ENCODE measurements around the gene FRMD1.

The FRMD1 gene

DNA sequence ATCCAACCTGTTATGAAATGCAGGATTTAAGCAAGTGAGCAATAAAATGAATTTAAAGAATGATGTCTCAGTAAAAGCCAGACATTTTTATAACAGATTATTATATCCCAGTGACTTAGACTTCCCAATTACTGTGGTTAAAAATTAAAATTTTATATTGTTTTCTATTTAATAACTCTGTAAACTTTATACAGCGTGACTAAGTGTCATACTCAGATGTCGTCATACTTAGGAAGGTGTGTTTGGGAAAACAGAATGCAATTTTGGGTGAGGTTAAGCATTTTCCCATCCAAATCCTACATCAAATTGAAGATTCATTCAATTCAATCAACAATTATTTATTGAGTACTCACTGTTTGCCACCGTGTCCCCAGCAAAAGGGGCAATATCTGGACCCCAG is 31.4 kb upstream of the FRMD1 start:
- DNase-seq: no peak

DNA sequence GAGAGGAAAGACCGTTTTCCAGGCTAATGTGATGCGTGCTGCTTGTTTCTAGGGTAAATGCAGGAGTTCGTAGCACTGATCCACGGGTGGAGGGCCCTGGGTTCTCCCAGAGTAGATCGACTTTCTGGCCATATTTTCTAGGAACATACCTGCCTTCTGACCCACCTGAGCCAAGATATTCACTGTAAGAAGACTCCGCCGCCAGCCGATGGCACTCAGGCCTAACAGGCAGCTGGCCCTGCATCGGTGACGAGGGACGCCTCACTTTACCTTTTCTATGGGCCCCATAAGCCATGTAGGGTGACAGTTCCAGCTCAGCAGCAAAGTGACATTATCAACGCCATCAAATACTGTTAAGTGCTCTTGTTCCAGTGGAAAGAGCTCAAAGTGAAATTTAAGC is 30.2 kb upstream of the FRMD1 start:
- DNase-seq: no peak

DNA sequence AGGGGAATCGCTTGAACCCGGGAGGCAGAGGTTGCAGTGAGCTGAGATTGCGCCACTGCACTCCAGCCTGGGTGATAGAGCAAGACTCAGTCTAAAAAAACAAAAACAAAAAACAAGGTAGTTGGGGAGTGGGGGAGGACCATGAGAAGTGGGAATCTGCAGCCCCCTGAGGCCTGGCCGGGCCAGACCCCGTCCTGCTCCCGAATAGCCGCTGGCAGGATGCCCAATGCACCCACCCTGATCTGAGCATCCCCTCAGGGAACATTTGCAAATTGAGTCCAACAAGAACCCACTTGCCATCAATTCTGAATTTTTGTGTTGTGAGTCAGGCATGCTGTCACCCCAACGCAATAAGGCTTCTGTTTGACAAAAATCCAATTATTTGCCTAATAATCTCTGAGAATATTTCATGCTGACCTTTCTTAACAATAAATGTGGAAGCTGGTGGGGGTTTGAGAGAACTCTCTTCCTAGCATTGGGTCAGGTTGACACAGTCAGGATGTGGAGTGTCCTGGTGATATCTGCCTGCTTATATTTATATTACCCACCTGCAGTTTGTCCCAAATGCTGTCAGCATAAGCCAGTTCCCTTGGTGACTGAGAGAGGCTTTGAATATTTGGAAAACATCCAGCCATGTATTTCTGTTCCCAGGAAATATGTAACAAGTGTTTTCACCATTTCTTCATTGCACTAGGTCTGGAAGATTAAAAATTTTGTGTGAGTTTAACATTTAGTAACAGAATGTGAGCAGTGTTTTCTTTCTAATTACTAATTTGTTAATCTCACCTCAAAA is 28.4 kb upstream of the FRMD1 start:
- DNase-seq: peak; percentile 13

DNA sequence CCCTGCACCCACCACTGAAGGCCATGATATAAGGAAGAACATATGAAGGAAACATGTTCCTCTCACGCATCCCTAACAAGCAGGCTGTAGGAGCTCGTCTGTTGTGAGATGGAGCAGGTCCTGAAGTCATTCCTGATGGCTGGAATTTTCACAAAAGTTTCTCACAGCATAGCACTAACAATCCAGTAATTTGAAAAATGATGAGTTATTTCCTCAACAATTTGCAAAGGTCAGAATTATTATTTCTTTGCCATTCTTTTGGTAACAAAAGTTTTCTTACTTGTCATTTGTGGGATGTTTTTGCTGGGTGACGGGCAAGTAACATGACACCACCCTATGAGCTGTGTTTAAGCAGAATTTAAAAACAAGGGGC is 27.6 kb upstream of the FRMD1 start:
- no peak for DNase-seq

DNA sequence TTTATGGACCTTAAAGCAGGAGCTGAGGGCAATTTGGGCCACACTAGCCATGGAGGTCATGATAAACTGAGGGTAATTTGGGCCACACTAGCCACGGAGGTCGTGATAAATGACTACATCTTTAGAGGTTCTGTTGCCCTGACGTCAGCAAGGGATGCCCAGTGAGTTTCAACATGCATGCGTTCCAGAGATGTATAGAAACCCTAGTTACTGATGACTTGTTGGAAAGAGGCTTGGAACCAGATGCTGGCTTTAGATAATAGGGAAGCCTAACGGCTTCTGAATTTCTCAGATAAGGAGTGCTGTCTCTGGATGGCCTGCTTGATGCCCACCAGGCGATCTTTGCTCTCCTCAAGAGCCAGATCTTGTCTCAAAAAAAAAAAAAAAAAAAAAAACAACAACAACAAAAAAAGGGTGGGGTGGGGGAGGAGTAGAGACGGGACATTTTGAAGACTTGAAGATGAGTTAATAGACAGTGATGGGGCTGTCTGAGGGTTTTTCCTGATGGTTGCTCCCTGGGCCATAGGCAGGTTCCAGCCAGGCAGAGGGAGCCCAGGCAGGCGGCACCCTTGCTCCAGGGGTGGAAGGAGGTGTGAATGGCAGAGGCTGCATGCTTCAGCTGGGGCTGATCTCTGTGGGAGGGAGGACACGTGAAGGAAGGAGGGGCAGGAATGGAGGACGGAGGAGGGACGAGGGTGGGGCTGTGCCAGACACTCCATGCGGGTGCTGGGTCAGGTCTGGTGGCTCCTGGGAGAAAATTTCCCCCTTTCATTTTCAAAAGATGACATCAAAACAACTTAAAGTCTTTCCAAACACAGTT is 27.0 kb upstream of the FRMD1 start:
- no peak for DNase-seq

DNA sequence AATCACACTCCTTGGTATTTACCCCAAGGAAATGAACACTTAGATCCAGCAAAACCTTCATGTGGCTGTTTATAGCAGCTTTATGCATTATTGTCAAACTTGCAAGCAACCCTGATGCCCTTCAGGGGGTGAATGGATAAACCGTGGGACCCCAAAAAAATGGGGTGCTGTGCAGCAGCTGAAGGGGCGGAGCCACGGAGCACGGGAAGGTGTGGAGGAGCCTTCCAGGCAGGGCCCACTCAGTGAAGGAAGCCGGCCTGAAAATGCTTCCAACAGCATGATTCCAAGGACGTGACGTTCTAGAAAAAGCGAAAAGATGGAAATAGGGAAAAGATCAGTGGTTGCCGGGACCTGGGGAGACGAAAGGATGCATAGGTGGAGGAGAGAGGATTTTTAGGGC is 25.6 kb upstream of the FRMD1 start:
- DNase-seq: no peak

DNA sequence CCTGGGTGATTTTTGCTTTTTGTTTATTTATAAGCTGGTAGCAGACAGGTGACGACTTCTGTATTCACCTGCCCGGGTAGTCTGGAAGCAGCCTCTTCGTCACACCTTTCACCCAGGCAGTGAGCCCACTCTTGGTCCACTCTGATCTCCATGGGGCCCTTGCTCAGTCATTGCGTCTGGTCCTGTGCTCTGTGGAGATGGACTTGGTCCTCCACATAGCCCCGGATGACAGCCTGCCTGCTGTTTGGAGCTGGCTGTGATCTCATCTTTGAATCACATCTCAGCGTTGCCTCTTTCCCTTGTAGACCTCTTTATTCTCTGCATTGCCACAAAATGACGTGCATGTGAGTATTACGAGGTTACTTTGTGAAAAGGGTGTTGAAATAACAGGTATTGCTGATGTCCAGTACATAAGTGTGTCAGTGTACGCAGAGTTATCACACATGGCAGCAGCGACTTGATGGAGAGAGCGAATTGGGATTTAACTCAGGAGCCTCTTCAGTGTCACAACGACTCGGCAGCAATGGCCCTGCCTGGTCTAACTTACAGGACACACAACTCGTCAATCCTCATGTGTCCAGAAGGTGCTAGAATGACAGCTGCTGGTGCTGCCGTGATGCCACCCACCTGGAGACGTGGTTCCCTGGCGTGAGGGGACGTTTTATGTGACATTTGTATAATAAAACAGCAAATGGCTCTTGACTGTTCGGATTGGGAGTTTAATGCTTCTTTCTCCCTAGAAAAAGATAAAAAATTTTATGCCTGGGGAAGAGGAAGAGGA is 24.2 kb upstream of the FRMD1 start:
- no peak for DNase-seq

DNA sequence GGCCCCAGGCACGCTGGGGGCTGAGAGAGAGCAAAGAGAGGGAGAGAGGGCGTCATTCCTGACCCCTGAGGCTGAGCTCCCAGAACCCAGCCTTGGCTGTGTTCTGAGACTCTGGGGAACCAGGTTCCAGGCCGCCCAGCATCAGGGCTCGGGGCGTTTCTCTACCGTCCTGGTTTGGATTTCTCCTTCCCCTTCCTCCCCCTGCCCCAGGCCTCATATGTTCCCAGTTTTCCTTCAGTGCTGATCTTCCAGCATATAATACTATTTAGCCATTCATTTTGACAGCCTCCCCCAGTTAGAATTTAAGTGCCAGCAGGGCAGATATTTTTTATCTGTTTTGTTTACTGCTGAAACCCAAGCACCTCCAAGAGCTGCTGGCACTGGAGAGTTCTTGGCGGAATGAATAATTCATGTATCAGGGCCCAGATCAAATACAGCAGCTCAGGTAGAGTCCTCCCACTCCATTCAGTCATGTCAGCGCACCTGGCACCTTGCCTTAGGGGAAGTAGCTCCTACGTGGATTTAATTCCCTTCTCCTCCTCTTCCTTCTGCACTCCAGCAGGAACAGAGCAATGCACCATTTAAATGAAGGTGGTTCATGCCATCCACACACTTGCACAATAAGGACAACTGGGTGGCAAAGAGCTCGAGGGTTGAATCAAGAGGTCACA is 23.4 kb upstream of the FRMD1 start:
- DNase-seq: peak; percentile 90

DNA sequence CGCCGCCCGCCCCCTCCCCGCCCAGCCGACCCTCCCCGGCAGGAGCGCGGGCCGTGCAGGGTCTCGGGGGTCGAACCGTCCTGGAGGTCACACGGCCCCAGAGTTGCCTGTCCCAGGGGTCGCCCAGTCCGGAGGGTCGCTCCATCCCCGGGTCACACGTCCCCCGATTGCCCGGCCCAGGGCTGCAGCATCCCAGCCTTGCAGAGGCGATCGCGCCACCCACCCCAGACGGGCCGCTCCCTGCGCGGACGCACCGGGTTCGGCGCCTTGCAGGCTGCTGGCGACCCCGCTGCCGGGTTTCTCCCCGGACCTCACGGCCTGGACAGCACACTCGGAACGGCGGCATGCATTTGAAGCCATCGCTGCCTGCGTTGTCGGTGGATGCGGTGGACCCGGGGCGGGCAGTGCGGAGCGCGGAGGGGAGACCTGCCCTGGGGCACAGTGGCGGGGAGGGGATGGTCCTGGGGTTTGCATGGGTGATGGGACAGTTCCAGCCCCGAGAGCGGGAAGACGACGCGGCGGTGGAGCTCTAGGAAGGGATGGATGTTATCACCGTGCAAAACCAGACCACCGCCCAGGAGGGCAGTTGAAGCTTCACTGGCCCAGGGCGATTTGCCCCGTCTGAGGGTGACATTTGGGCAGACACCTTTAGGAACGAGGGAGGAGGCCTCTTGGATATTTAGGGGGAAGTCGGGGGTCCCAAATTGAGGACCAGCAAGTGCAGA is 22.7 kb upstream of the FRMD1 start:
- DNase-seq: no peak

DNA sequence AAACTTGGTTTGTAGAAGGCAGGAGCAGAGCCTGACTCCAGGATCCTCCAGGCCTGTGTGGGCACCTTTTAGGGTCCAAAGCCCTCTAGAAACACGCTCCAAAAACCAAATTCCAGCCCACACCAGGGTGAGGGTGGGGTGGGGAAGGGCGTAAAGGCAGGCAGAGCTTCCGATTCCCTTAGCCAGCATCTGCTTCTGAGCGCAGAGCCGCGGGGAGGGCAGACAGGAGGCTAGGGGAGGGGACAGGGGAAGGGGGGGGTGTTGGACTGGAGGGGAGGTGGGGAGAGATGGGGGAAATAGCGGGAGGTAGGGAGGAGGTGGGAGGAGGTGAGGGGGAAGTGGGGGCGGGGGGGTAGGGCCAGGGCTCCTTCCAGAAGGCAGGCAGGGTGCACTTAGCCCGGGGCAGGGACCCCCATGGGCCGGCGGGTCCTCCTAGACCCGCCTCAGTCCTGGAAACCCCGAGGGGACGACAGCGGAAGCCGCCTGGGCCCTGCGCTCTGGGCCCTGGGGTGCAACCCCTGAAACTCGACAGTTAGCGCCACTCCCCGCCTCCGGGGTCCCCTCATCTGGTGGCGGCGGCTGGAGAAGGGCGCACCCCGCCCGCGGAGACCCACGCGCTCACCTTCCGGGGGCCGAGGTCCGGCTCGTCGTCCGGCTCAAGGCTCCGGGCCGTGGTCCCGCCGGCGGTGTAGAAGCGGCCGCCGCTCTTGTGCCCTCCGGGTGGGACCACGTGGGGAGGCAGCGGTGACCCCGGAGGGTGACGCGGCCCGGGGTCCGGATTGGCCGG is 22.0 kb upstream of the FRMD1 start:
- DNase-seq: no peak

DNA sequence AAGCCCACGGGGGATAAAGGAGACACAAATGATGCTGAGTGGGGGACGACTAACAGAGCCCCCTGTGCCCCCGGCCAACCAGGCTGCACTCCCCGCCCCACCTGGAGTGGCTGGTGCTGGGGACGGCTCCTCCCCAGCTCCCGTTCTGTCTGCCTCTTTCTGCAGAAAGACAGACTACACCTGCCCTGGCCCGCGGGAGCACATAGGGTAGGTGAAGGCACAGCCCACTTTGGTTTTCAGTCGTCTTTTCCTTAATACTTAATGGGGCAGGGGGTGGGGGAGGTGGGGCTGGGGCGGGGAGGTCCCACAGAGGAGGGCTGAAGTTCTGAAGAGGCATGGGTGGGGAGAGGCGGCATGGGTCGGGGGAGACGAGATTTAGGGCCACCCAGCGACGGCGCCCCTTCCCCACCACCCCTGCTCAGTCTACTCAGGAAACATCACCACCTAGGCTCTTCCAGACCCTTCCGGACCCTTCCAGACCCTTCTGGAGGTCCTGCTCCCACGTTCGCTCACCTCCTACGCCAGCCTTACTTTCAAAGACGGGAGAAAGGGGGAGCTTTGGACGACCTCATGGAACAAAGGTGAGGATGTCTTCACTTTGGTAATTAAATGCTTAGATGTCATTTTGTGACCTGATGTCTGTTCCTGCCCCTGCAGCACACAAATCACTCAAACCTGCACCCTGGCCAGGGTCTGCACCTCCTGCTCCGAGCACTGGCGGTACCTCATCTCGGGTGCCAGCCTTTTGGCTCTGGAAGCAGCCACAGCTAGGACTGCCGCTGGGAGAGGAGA is 21.2 kb upstream of the FRMD1 start:
- DNase-seq: no peak

DNA sequence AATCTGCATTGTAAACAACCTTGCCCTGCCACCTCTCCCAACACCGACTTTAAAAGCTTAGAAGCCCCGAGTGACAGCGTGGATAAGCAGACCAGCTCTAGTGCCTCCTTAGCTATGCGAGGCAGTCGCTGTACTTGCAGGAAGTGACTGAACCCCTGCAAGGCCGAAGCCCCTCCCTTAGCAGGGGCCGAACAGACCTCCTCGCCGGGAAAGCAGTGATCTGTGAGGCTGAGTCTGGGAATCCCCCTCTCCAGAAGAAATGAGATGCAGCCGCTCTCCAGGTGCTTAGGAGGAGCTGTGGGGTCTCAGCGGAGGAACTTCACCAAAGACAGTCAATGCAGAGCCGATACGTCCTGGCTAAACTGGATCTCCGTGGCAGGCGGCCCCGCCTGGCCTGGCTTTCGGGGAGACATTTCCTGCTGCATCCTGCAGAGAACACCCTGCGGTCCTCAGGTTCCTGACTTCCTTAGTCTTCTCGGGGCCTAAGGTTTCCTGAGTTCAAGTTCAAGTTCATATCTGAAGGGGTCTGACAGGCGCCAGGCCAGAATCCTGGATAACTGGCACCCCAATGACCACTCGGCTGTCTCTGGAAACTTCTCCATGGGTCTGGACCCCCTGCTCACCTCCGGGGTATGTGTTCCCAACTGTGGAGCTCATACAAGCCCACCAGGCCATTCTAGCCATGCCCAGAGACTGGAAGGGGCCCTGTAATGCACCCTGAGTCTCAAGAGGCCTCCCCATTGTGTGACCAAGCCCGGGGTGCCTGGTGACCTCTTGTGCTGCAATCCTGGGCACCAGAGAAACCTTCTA is 20.4 kb upstream of the FRMD1 start:
- no peak for DNase-seq

DNA sequence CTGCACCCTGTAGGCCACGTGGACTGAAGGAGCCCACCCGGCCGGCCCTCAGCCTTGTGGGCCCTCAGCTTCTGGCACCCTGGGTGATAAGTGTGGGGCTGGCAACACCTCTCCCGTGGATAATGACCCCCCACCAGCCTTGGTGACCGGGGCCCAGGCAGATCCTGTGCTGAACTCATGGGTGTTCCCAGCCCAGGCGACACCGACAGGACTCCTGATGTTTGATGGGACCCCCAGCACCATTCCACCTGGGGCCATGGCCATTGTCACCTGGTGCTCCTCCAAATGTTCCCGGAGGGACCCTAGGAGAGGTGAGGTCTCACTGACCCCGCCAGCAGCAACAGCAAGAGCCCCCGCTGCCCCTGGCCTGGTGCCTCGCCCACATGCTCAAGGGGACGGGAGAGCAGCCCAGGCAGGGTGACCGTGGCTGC is 19.4 kb upstream of the FRMD1 start:
- DNase-seq: no peak

DNA sequence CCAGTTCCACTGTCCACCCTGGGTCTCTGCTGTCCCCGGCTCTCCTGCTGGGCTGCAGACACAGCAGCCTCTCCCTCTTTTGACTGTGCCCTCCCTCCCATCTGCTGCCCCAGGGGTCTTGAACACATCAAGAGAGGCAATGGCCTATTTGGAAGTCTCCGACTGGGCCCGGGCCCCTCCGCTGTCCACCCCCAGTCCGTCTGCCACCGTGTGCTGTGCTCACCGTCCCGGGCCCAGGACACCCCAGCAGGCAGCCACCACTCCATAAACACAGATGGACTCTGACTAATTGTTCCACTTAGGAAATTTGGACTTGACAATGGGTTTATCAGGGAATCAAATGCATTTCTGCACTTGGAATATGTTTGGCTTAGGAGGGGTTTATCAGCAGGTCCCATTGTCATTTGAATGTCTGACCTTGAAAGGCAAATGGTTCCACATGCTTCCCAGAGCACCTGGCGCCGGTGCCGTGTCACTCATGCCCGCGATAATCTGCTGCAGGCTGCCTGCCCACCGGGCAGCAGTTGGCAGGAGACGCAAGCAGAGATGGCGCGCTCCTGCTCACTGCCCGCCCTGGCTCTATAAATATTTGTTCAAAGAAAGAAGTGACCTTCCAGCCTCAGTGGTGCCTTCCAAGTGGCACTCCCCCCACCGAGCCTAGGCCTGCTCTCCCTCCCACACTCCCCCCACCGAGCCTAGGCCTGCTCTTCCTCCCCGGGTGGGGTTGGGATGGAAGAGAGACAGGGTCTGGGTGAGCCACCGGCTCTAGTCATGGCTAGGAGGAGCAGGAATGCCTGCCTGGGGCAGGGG is 18.8 kb upstream of the FRMD1 start:
- DNase-seq: no peak

DNA sequence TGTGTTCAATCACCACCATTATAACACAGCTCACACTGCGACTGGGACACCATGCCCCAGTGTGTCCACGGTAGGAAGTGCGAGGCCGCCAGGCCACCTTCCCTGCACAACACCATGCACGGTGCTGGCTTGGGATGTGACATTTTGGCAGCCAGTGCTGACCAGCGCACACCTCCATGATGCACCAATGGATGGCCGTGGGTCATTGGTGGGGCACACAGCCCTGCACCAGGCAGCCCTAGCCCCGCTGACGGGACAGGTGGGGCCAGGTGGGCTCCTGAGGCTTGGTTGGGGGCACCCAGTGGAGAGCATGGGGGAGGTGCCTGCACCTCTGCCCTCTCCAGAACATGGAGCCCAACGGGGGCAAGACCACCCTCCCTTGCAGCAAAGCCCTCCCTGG is 18.2 kb upstream of the FRMD1 start:
- DNase-seq: no peak

DNA sequence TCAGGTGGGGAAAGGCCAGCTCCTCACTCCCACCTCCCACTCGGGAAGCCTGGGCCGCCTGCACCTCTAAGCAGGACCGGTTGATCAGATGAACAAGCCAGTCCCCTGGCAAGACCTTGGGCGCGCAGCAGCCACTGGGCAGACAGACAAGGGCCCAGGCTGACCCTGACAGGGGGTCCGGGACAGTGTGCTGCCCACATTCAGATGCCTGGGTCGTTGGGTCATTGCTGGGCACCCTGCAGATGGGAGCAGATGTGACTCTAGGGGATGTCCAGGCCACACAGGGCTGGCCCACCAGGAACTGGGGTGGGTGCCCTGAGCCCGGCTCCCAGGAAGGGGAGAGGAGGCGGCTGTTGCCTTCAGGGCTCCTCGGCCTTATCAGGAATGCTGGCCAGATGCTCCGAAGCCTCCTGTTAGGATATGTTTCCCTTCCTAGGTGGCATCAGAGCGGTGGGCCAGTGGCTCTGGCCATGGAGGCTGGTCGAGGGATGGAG is 17.3 kb upstream of the FRMD1 start:
- DNase-seq: no peak

DNA sequence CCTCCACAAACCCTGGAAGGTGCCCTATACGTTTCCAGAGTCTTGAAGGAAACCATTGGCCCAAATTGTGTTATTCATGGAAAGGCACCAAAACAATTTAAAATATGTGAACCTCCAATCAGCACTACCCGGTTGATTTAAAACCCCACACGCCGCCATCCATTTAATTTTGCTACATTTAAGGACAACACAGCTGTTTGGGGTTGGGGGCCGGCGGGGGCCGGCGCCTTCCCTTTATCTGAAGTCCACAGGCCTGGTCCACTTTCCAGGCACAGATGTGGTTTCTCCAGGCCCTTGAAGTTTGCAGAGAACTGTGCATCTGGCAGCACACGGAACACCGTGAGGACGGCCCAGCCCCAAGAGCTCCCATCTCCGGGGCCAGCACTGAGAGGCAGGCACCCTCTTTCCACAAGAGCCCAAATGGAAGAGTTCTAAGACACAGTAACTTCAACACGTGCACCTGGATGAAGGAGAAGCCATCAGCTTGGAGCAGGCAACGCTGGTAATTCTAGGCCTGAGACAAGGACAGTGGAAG is 16.8 kb upstream of the FRMD1 start:
- DNase-seq: no peak

DNA sequence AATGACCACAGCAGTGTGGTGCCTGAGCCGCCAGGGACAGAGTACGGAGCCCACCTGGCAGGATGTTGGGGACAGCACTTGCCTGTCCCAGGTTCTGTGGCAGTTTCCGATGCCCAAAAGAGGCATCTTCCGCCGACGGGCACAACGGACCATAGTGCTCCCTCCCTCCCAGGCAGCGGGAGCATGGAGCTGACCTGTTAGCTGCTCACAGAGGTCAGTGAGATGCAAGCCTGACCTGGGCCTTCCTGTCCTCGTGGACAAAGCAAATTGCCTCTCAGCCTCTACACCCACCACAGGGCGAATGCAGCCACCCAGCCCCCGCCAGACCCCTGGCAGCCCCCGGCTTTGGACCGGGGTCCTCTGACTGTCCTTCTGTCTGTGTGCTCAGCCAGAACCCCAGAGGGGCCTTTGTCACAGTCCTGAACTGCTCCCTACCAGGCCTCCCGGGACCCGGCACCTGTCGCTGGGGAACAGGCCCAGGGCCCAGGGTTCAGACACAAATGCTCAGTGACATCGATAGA is 16.2 kb upstream of the FRMD1 start:
- DNase-seq: no peak
